ENCODE measurements around the gene CNPY1.
"Not testable (repeated sequence)": the region's sequence is repeated elsewhere in the genome, so short reads cannot be mapped to it uniquely, and the experiment has no call there.

CNPY1 gene

DNA sequence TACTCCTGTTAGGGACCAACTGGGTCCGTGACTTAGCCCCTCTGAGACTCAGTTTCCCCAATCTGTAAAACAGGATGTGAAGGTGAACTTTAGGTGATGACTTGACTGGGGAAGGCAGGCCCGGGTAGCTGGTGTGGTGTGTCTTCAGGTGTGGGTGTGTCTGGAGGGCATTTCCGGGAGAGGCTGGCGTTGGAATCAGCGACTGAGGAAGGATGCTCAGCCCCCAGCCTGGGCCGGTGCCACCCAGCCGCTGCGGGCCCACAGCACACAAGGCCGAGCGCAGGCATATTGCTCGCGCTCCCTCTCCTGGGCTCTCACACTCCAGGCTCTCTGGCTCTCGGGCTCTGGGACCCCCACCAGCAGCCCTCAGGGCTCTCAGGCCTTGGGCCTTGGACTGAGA, 31.7 kb upstream of the CNPY1 start:
- no peak for DNase-seq (ENCODE audit: low read depth in 2 of 2)

DNA sequence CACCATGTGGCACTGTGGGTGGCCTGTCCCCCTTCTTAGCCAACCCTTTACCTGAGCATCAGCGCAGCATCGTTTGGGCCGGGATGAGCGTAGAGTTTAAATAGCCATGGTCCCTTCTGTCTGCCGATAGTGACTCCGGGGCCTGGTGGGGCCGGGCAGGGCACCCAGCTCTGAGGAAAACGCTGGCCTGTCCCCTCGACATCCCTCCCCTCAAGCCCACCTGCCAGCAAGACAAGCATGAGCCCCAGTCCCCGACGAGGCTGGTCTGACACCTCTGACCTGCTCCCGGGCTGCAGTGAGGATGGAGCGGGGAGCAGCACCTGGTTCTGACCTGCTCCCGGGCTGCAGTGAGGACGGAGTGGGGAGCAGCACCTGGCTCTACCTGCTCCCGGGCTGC, 31.1 kb upstream of the CNPY1 start:
- DNase-seq (ENCODE audit: low read depth in 2 of 2): no peak

DNA sequence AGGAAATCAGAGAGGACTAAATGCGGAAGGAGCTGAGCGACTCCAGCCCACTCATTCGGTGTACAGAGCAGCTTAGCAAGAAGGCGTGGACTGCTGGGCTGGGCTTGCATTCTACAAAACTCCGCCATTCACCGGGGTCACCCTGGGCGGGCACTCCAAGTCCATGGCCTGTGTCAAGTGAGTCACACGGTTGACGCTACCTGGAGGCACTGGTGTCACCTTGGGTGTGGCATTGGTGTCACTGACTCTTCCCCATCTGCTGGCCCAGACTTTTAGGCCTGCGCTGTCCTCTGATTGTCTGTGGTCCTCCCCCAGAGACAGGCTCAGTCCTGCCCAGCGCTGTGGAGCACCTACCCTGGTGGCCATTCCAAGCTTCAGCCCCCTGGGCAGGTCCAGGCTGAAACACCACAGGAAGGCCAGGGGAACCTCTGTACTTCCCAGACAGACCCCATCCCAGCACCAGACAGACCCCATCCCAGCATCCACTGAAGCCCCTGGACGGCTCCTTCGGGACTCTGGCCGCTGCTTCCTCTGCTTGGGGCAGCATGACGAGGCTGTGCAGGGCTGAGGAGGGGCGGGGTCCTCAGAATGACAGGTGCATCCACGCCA, 30.6 kb upstream of the CNPY1 start:
- no peak for DNase-seq (ENCODE audit: low read depth in 2 of 2)

DNA sequence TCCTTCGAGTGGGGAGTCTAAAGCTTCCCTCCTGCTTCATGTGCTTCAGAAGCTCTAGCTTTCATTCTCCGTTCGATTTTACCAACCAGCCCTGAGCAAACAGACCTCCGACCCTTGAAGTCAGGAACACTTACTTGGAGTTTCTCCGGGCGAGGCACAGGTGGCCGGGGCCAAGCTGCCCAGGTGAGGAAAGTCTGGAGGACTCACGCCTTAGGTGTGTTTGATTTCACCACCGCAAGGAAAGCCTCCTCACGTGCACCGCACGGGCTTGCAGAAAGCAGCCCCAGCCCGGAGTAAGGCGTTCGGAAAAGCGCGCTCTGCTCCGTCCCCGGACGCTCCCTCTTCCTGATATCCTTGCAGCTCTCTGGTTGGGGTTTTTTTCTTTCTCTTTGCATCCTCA, 30.1 kb upstream of the CNPY1 start:
- DNase-seq (ENCODE audit: low read depth in 2 of 2): no peak

DNA sequence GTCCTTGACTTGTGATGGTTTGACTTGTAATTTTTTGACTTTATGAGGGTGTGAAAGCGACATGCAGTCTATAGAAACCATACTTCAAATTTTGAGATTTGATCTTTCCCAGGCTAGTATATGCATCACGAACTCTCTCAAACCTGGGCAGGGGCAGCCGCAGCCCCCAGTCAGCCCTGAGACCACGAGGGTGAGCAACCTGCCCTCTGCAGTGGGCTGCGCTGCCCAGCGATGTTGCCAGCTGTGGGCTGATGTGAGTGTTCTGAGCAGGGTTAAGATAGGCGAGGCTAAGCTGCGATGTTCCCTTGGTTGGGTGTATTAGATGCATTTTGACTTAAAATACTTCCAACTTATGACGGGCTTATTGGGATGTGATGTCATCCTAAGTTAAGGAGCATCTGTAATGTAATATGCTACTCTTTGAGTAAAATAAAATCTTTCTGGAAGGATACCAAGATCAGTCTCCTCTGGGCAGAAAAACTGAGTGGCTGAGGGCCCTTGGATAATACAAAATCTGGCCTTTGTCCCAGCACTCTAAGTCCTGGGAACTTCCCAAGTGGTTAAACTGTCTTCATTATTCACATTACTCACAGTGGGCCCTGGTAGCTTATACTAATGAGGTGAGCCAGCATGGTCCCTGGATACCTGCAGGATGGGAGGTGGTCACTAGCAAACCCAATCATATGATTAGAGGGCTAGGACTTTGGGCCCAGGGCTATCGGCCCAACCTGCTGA, 28.4 kb upstream of the CNPY1 start:
- no peak for DNase-seq (ENCODE audit: low read depth in 2 of 2)

DNA sequence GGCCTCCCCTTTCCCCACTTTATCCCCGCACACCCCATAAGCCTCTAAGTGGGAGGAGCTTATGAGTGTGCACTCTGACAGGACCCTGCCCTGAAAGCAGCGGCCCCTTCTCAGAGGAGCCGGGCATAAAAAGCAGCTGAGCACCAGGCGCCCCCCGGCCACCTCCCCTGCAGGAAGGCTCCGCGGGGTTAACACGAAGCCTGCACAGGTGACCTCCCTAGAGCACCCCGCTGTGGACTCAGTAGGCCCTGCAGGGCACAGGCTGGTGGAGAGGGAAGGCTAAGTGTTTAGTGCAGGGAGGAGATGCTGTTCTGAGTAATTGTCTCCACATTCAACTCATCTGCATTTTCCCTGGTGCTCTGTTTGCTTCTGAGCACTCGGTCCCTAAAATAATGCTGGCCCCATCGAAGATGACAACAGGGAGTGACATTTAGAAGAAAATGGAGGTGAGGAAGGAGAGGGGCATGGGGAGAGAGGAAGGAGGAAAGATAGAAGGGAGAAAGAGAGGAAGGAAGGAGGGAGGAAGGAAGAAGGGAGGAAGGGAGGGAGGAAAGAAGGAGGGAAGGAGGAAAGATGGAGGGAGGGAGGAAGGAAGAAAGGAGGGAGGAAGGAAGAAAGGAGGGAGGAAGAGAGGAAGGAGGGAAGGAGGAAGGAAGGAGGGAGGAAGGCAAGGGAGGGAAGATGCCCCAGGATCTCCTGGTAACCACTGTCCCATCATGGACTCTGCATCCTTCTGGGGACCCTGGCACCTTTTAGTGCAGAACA, 25.4 kb upstream of the CNPY1 start:
- DNase-seq (ENCODE audit: low read depth in 2 of 2): no peak

DNA sequence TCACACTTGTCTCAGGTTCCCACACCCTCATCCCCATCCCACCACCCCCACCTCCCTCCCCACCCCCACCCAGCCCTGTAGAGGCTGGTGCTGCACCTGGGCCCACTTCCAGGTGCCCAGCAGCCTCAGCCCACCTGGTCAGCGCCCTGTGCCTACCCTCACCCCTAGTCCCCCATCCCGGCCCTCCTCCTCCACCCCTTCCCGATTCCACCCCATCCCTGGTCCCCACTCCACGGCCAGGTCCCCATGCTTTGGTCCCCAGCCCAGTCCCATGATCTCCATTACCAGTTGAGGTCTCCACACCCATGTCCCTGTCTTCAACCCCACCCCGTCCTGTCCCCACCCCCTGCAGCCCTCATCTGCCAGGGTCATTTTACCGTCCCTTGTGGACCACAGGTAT, 24.6 kb upstream of the CNPY1 start:
- DNase-seq (ENCODE audit: low read depth in 2 of 2): no peak

DNA sequence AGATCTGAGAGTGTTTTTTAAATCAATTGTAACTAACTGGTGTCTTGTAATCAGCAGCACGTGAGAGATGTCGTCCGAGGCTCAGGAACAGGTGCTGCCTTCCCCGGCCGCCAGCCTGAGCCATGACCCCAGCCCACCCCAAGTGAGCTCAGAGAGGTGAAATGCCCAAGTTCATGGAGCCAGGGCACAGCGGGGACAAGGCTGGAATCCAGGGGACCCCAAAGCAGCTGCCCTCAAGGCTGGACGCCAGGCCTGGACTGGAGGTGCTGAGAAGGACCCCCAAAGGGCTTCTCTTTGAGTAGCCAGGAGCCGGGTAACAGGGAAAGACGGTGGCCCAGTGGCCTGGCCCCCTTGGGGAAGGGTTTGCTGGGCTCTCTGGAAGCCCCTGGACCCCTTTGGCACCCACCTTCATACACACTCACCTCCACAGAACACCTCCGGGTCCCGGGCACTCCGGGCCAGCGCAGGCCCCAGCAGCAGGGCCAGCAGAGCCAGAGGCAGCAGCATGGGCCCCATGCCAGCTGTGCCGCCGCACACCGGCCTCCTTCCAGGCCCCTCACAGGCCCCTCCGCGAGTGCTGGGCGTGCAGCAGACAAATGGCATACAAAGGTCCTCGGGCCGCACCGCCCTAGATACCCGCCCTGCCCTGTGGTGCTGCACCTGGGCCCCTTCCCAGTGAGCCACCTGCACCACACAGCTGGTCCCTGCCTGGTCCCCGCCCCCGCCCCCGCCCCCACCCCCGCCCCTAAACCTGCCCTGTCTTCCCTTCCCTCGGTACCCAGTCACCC, 24.0 kb upstream of the CNPY1 start:
- no peak for DNase-seq (ENCODE audit: low read depth in 2 of 2)

DNA sequence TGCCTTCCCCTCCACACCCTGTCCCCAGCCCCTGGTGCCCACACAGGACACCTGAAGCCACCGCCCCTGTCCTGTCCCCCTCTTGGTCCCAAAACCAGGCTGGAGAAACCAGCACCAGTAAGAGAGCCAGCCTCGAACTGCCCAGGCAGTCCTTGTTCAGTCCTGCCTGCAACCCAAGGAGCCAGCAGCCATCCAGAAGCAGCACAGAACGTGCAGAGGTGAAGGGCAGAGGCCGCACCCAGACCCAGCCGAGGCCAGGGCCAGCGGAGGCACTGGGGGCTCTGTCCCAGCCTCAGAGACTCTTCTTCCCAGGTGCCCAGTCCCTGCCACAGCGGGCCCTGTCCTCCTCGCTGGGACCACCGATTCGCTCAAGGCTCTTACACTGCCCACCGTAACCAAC, 23.3 kb upstream of the CNPY1 start:
- no peak for DNase-seq (ENCODE audit: low read depth in 2 of 2)

DNA sequence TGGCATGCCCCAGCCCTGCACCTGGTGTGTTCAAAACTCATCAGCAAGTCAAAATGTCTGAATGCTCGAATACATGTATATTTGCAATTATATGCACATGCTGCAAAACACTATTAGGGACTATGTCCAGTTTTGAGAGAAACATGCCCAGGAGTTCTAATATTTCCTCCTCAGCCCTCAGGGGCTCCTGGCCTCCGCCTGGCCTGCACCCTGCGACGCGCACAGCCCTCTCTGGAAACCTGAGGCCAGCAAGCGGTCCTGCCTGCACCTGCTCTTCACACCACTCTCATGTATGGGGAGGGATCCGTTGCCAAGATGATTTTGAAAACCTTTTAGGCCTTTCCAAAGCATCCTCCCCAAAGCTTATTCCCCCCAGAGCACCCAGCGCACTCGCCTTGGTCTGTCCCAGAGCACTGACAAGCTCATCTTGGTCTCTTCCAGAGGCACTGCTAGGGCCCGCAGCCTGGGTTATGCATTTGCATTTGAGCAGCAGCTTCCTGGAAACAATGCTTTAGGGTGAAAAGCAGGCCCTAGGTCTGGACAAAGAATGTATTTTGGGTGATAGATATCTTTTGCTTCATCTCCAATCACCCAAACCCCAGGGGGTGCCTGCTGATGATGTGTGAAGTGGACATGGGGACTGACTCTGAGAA, 22.6 kb upstream of the CNPY1 start:
- DNase-seq (ENCODE audit: low read depth in 2 of 2): no peak

DNA sequence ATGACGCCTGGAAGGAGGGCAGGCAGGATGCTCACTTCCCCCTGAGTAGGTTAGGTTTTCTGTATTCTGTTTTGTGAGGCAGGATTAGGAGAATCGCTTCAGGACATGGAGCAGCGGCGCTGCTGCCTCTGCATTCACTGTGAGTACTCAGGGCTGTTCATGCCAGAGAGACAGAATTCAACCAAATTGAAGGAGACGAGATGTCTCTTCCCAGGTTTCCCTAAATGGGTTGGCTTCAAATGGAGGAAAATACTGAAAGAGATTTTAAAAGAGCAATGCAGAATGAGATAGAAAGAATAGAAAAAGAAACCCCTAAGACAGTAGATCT, 21.9 kb upstream of the CNPY1 start:
- DNase-seq (ENCODE audit: low read depth in 2 of 2): no peak

DNA sequence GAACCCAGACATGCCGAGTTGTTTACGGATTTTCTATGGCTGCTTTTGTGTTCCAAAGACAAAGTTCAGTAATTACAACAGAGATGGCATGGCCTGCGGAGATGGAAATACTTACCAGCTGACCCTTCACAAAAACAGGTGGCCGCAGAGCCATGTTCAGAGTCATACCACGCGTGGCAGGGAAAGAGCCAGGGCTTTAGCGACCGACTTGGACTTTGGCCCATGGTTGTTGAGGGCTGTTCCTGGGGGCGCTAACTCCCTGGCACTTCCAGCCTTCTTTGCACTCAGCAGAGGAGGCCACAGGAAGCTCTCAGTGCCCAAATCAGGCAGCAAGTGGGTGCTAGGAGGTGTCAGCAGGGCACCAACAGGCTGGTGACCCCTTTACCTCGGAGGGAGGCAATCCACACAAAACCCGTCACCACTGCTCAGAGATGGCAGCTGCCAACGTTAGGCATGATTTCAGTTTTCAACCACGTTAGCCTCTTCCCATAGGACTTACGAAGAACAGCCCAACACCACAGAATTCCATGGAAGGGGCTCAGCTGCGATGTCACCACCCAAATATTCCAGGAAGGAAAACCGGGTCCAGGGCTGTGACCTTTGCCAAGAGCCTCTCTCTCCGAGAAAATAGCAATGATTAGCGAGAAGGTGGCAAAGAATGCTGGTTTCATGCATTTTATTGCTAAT, 21.4 kb upstream of the CNPY1 start:
- no peak for DNase-seq (ENCODE audit: low read depth in 2 of 2)

DNA sequence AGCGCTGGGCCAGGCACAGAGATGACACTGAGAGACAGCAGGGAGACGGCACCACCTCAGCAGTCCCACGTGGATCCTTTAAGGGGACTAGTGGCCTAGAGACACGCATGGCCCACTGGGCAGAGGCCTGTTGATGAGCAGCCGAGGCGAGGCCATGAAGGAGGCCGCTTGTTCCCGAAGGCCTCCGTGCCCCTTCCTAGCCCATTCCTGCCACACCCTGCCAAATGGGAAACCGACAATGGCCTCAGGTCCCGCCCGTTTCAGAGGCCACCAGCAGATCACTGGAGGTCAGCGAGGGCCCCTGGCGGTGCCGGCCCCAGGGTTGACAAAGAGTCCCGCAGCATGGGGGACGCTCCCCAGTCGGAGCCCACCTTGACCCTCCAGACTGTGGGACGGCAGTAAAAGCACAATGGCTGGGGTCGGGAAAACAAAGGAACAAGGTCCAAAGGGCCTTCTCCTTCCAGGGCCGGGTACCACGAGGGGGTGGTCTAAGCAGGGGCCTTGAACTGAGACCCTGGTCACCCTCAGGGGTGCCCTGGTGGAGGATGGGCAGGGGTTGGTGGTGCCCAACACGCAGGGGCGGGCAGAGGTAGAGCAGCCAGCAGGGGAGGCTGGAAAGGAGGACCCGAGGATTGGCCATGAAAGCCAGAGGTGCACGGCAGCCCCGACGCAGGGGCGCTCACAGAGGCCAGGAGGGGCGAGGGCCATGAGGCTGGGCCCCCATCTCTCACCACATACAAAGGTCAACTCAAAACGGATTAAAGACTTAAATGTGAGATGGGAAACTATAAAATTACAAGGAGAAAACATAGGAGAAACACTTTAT, 19.9 kb upstream of the CNPY1 start:
- no peak for DNase-seq (ENCODE audit: low read depth in 2 of 2)

DNA sequence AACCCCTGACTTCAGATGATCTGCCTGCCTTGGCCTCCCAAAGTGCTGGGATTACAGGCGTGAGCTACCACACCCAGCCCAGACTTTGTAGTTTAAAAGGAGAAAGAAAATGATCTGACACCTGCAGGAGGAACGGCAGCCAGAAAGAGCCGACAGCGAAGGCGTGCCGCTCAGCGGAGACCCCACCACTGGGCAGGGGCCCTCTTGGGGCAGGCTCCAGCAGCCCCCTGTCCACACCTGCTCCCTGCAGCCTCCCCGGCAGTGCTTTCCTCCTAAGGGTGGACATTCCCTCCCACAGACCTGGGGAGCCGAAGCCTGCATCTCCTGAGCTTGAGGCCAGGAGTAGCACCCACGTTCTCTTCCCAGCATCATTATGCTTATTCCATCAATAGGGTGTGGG, 19.2 kb upstream of the CNPY1 start:
- no peak for DNase-seq (ENCODE audit: low read depth in 2 of 2)

DNA sequence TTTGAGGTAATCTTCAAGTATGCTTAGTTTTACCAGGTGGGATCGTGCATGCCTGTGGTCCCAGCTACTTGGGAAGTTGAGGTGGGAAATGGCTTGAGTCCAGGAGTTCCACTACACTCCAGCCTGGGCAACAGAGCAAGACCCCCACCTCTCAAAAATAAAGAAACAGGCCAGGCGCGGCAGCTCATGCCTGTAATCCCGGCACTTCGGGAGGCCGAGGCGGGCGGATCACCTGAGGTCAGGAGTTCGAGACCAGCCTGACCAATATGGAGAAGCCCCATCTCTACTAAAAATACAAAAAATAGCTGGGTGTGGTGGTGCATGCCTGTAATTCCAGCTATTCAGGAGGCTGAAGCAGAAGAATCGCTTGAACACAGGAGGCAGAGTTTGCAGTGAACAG, 16.6 kb upstream of the CNPY1 start:
- not testable (repeated sequence) for DNase-seq (ENCODE audit: low read depth in 2 of 2)

DNA sequence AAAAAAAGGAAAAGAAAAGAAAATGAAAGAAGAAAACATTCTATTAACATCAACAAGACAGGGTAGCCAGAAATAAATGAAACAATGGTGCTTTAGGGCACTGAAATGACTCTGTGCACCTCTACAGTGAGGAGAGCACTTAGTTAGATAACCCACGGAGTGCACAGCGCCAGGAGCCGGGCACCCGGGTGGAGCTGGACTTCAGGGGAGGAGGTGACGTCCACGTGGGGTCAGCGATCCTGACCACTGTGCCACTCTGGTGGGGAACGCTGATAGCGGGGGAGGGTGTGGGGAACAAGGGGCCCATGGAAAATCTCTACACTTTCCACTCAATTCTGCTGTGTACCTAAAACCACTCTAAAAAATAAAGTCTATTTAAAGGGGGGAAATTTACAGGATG, 15.7 kb upstream of the CNPY1 start:
- DNase-seq (ENCODE audit: low read depth in 2 of 2): no peak

DNA sequence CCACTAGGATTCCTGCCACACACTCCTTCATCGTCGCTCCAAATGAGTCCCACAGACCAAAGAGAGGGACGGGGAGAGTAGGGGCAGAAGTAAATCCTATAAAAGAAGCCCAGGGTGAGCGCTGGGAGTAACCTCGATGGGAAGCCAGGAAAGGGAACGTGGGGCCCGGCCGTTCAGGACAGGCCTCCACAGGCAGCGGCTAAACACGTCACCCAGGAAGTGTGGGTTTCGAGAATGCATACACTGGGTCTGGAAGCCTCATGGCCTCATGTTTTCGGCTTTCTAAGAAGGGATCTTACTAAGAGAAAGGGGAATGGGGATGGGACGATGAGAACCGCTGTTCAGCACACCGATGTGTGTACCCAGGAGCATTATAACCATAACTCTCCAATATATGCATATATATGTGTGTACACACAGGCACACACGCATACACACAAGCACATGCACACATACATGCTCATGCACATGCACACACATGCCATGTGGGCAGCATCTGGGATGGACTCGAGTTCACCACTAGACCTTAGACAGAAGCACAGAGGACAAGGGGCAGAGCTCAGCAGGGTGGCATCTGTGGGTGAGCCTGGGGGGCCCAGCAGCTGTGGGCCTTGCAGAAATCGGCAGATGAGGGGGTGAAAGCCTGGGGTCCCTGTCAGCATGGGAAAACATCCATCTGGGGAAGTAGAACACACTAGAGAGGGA, 14.8 kb upstream of the CNPY1 start:
- no peak for DNase-seq (ENCODE audit: low read depth in 2 of 2)

DNA sequence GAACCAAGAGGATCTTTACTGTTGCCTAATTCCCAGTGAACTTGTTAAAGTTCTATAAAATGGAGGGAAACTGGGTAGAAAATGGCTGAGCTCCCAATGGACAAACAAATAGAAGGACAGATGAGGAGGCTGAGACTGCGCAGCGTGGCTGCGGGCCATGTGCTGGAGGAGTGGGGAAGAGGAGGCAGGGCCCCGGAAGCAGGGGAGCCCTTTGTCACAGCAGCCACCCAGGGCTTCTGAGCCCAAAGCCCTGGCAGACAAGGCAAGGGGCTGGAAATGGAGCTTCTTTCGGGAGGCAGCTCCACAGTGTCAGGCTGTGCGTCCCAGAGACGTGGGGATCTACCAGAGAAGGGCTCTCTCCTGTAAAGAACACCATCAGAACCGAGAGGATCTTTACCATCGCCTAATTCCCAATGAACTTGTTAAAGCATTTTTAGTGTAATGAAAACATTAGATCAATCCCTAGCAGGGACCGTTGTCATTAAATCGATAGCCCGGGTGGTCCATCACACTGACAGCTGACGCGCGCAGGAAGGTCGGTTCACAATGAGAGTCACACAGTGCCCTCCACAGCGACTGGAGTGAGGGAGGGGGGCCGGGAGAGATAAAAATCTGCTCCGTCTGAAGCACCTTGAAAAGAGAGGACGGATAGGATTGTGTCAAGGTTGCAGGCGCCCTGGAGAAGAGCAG, 14.0 kb upstream of the CNPY1 start:
- DNase-seq (ENCODE audit: low read depth in 2 of 2): no peak

DNA sequence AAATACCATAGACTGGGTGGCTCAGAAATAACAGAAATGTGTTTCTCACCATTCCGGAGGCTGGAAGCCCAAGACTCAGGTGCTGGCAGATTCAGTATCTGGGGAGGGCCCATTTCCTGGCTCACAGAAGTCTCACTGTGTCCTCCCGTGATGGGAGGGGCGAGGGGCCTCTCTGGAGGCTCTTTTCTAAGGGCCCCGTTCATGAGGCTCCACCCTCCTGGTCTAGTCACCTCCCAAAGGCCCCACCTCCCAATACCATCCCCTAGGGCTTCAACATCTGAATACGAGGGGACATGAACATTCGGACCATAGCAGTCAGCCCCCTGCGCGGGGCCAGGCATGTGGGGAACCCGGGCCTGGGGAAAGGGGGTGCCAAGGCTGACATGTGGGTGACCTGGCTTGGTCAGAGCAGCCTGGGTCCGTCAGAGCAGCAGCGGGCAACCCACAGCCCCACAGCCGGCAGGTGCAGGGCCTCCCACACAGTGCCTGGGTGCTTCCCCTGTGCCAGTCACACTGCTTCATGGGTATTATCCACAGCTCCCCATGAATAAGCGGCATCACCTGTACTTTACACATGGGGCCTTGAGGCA, 13.3 kb upstream of the CNPY1 start:
- no peak for DNase-seq (ENCODE audit: low read depth in 2 of 2)
